ACC112 (cell line): ENCODE results near the gene HNRNPM.
A peak's percentile ranks its signal among the peaks of the same experiment; 100 is the strongest.

Source experiments
- H2AFZ ChIP-seq: fragments of 200-600 bp; sonication (generic); one replicate; pipeline ENCODE4 v1.6.0; 2017; ENCODE audit warnings: antibody characterized with exemption, low read length; ENCODE audit not compliant: unreplicated experiment
- H3K27ac ChIP-seq: fragments of 200-600 bp; sonication (generic); 2 replicates; pipeline ENCODE4 v1.5.1; 2014; ENCODE audit warnings: low read depth, mild to moderate bottlenecking, antibody characterized with exemption, low read length, moderate library complexity
- H3K27me3 ChIP-seq: fragments of 200-600 bp; sonication (generic); 2 replicates; pipeline ENCODE4 v1.6.1; 2014; ENCODE audit warnings: mild to moderate bottlenecking, antibody characterized with exemption, low read length, moderate library complexity, mixed read lengths; ENCODE audit not compliant: insufficient read depth
- H3K36me3 ChIP-seq: fragments of 200-600 bp; sonication (generic); 2 replicates; pipeline ENCODE4 v1.6.1; 2016; ENCODE audit warnings: mild to moderate bottlenecking, antibody characterized with exemption, low read length, moderate library complexity, mixed read lengths; ENCODE audit not compliant: insufficient read depth
- H3K4me1 ChIP-seq: fragments of 200-600 bp; sonication (generic); one replicate; pipeline ENCODE4 v1.6.1; 2016; ENCODE audit warnings: low read length, mixed read lengths; ENCODE audit not compliant: insufficient read depth, unreplicated experiment, control insufficient read depth
- H3K4me3 ChIP-seq: fragments of 200-600 bp; sonication (generic); 2 replicates; pipeline ENCODE4 v1.5.1; 2014; ENCODE audit warnings: mild to moderate bottlenecking, low read depth, low read length
- H3K79me2 ChIP-seq: fragments of 200-600 bp; sonication (generic); one replicate; pipeline ENCODE4 v1.6.0; 2016; ENCODE audit warnings: low read length; ENCODE audit not compliant: control insufficient read depth, unreplicated experiment, insufficient read depth

Gene HNRNPM

DNA sequence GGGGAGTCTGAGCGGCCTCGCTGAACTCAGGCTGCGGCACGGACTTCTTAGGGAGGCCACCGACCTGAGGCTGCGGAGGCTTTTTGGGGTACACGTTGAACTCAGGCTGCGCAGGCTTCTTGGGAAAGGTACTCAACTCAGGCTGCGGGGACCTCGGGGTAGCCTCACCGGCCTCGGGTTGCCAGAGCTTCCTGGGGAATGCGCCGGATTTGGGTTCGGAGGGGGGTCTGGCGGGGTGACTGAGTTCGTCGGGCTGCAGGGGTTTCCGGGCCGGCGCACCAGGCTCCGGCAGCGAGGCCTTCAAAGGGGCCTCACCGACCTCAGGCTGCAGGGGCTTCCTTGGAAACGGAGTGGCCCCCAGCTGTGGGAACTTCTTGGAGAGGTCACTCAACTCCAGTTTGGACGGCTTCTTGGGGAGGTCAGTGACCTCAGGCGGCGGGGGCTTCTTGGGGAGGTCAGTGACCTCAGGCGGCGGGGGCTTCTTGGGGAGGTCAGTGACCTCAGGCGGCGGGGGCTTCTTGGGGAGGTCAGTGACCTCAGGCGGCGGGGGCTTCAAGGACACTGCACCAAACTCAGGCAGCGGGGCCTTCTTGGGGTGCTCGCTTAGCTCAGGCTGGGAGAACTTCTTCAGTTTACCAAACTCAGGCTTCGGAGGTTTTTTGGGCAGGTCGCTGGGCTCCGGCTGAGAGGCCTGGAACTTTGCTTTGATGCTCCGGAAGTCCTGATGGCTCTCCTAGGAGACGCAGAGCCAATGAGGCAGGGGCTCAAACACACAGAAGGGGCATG lies 54.5 kb downstream of the HNRNPM start:
- H3K4me1 ChIP-seq: no peaks in the 10 kb centered on the region

DNA sequence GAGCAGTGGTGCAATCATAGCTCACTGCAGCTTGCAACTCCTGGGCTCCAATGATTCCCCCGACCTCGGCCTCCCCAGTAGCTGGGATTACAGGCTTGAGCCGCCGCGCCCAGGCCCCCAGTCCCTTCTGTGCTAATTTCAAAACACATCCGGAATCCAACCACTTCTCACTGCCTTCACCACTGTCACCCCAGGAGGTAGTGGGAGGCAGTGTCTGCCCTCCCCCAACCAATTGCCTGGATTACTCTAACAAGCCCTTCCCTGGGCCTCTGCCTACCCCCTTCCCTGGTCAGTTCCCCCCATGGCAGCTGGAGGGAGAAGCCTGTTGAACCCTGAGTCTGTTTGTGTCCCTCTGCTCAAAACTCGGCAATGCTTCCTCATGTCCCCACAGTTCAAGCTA lies 55.4 kb downstream of the HNRNPM start:
- no peaks in the 10 kb centered on the region for H3K79me2 ChIP-seq
- no peak overlapping the region for H3K4me3 ChIP-seq
- no peaks in the 10 kb centered on the region for H3K36me3 ChIP-seq
- no peaks in the 10 kb centered on the region for H3K4me1 ChIP-seq
- H3K27ac ChIP-seq: no peak overlapping the region
- no peak overlapping the region for H2AFZ ChIP-seq
- no peaks in the 10 kb centered on the region for H3K27me3 ChIP-seq

More for the DNA sequence above, 54.5 kb downstream of the HNRNPM start:
- Histone ChIP-seq H2AFZ (no peak overlapping the region), H3K27ac (no peak overlapping the region), H3K27me3 (no peaks in the 10 kb centered on the region), H3K4me3 (no peak overlapping the region), H3K36me3 (no peaks in the 10 kb centered on the region), H3K79me2 (no peaks in the 10 kb centered on the region)

DNA sequence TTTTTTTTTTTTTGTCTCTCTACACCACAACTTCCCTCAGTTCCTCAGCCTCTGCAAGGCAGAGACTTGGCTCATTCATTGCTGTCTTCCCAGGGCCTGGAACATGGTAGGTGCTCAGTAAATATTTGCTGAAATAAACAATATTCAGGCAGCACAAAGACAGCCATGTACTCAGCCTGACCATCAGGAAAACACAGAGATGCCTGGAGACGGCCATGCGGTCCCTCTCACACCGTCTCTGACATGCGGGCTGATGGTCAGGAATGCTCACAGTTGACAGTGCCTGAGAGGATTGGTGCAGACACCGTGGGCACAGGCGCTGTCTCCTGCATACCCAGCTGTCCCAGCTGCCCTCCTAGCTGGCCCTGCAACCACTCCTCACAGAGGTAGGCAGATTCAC lies 56.7 kb downstream of the HNRNPM start:
- Histone ChIP-seq H2AFZ (no peak overlapping the region), H3K27me3 (no peaks in the 10 kb centered on the region), H3K4me1 (no peaks in the 10 kb centered on the region), H3K36me3 (no peaks in the 10 kb centered on the region), H3K27ac (no peak overlapping the region), H3K79me2 (no peaks in the 10 kb centered on the region), H3K4me3 (no peak overlapping the region)

DNA sequence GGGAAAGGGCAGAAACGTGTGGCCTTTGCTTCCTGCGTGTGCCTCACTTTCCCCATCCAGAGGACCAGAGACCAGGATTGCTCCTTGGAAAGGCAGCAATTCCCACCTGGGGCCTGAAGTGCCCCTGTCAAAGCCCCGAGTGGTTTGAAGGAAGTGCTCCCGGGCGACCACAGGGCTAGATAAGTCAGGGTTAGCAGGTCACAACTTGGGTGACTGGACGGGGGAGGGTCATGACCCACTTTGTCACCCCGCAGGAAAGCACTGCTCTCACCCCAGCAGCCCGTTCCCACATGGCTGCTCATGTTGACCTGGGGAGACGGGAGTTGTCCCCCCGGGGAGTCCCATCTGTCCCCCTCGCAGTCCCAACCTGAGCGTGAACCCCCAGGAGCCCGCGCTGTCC lies 57.2 kb downstream of the HNRNPM start:
- no peaks in the 10 kb centered on the region for H3K36me3 ChIP-seq
- H3K27me3 ChIP-seq: no peaks in the 10 kb centered on the region
- no peaks in the 10 kb centered on the region for H3K79me2 ChIP-seq
- H3K4me3 ChIP-seq: no peak overlapping the region
- no peak overlapping the region for H2AFZ ChIP-seq
- no peaks in the 10 kb centered on the region for H3K4me1 ChIP-seq
- no peak overlapping the region for H3K27ac ChIP-seq

DNA sequence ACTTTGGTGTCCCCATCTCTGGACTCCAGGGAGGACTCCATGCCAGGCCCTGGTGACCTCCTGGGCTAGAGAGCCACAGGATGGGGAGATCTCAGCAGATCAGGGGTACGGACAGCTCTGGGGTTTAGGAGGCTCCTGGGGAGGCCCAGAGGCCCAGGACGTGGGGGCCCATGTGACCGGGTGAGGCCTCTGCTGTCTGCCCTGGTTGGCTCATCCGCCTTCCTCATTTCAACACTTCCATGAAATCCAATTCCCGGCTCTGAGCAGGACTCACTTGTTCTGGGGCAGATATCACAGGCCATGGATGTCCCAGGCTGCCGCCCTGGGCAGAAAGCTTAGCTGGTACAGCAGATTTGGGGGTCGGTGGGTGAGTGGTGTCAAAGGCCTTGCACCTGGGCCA lies 58.7 kb downstream of the HNRNPM start:
- Histone ChIP-seq H3K36me3 (no peaks in the 10 kb centered on the region), H3K4me1 (no peaks in the 10 kb centered on the region), H3K27me3 (no peaks in the 10 kb centered on the region), H2AFZ (no peak overlapping the region), H3K4me3 (no peak overlapping the region), H3K79me2 (no peaks in the 10 kb centered on the region), H3K27ac (no peak overlapping the region)

DNA sequence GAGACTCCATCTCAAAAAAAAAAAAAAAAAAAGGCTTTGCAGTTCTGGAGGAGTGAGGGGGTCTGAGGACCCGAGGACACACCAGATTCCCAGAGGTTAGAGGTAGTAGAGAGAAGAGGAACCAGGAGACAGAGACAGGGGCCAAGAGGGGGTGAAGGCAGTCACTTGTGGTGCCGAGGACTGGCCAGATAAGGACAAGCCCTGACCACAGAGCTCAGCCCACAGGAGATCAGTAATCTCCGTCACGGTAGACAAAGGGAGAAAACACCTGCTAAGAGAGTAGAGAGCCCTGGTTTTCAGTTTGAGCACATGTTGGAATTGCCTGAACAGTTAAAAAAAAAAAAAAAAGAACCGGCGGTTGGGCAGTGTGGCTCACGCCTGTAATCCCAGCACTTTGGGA lies 59.4 kb downstream of the HNRNPM start:
- no peak overlapping the region for H3K27ac ChIP-seq
- H3K4me1 ChIP-seq: no peaks in the 10 kb centered on the region
- H3K4me3 ChIP-seq: no peak overlapping the region
- H2AFZ ChIP-seq: no peak overlapping the region
- no peaks in the 10 kb centered on the region for H3K79me2 ChIP-seq
- no peaks in the 10 kb centered on the region for H3K36me3 ChIP-seq
- H3K27me3 ChIP-seq: no peaks in the 10 kb centered on the region

DNA sequence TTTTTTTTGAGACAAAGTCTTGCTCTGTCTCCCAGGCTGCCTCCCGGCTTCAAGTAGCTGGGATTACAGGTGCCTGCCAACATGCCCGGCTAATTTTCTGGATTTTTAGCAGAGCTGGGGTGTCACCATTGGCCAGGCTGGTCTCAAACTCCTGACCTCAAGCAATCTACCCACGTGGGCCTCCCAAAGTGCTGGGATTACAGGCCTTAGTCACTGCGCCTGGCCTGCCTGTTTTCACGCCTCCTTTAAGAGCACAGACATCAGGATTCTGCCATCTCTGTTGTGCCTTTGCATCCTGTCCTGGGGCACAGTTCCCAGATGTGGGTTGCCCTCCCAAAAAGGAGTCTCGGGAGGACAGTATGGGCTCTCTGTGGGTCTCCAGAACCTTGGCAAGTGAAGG lies 60.1 kb downstream of the HNRNPM start:
- Histone ChIP-seq H2AFZ (no peak overlapping the region), H3K4me3 (no peak overlapping the region), H3K36me3 (no peaks in the 10 kb centered on the region), H3K79me2 (no peaks in the 10 kb centered on the region), H3K4me1 (no peaks in the 10 kb centered on the region), H3K27ac (no peak overlapping the region), H3K27me3 (no peaks in the 10 kb centered on the region)

DNA sequence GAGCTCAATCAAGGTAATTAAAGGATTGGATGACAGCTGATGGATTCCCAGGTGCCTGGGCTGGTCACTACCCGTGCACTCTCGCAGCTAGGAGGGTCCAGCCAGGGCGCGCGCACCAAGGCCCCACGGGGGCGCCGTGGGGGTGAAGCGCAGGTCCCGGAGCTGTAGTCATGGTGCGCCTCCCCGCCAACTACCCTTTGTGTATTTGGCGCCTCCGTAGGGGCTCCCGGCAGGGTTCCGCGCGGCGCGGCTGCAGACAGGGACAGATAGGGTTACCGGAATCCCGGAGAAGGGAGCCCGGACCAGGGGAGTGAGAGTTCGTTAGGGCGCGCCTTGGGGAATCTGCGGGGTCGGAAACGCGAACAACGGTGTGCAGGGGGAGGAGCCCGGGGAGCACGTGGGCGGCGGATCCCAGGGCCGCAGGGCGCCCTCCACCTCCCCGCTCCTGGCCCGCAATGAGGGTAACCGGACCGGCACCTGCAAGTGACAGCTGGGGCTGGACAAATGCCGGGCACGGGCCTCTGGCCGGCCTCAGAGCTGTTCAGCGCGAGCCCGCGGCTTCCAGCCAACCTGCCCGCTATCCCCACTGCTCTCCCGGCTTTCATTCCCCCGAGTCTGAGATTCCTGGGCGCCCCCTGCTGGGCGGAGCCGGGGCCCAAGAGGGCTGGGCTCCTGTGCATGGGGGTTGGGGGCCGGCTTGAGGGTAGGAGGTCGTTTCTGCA lies 61.1 kb downstream of the HNRNPM start:
- H3K79me2 ChIP-seq: no peaks in the 10 kb centered on the region
- peak overlapping the region; percentile 86 for H3K4me3 ChIP-seq
- peak overlapping the region; percentile 80 for H2AFZ ChIP-seq
- no peaks in the 10 kb centered on the region for H3K27me3 ChIP-seq
- H3K27ac ChIP-seq: no peak overlapping the region
- no peaks in the 10 kb centered on the region for H3K36me3 ChIP-seq
- H3K4me1 ChIP-seq: no peaks in the 10 kb centered on the region

DNA sequence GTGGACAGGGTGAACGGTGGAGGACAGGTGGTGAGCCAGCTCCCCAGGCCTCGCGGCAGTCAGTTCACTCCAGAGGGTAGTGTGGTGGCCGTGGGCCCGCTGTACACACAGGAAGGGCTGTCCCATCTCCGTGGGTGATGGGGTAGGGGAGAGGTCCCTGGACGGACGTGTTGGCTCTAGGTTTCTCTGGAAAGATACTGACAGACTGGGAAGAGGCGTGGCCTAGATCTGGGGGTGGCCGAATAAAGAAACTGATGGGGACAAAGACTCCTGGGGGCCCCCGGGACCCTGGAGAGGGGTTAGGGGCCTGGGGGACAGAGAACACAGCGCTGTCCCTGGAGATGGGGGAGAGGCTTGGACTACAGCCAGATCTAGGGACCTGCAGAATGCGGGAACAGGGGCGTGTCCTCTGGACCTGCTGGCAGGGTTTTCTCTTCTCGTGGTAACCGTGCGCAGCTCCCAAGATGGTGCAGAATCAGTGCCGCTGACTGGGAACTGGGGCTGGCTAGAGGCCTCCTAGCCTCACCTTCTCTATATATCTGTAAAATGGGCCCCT lies 61.7 kb downstream of the HNRNPM start:
- no peaks in the 10 kb centered on the region for H3K79me2 ChIP-seq
- peak overlapping the region; percentile 80 for H2AFZ ChIP-seq
- H3K36me3 ChIP-seq: no peaks in the 10 kb centered on the region
- H3K27ac ChIP-seq: no peak overlapping the region
- H3K4me1 ChIP-seq: no peaks in the 10 kb centered on the region
- no peaks in the 10 kb centered on the region for H3K27me3 ChIP-seq
- H3K4me3 ChIP-seq: peak overlapping the region; percentile 86

DNA sequence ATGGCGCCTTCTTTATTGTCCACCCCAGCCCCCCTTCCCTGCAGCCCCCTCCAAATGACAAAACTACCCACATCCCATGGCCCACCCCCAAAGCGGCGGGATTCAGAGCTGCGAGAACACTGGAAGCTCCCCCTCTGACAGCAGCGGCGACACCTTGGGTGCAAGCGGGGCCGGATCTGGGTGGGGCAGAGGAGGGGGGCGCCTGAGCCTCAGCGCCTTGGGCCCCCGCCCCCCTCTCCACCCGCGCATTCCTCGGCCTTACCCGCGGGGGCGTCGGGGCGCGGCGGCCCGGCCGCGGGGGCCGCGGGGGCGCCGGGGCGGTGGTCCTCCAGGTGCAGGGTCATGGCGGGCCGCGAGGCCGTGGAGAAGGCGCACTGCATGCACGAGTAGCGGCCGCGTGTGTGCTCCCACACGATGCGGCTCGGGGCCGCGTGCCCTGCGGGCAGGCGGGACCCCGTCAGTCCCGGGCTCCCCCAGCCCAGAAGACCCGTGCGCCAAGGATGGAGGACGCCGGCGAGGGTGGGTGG lies 65.9 kb downstream of the HNRNPM start:
- Histone ChIP-seq H3K36me3 (no peaks in the 10 kb centered on the region), H3K79me2 (no peaks in the 10 kb centered on the region), H3K27me3 (no peaks in the 10 kb centered on the region), H3K4me1 (peaks cover 5% of the 10 kb centered on the region), H3K27ac (no peak overlapping the region), H3K4me3 (no peak overlapping the region), H2AFZ (no peak overlapping the region)
